Prostate gland (tissue), 2 donors: ENCODE data around the gene GNG2.

Source experiments
- POLR2A ChIP-seq: fragments of 450-650 bp; IDR thresholded peaks from one replicate; pipeline ENCODE4 v1.6.1; 2016; ENCODE audit warnings: antibody characterized with exemption, mild to moderate bottlenecking
- TF ChIP-seq, protein P1 (sequence below), 4 experiments: fragments of 200-600 bp in 2 of 4; fragments of 450-650 bp in 2 of 4; sonication (generic) in 2 of 4; IDR thresholded peaks; 1 replicate in 3 of 4; 2 replicates in 1 of 4; pipeline ENCODE4 v1.5.1; 2016 to 2019; ENCODE audit warnings: antibody characterized with exemption in 4 of 4, mild to moderate bottlenecking in 2 of 4, moderate library complexity in 2 of 4

DNA sequence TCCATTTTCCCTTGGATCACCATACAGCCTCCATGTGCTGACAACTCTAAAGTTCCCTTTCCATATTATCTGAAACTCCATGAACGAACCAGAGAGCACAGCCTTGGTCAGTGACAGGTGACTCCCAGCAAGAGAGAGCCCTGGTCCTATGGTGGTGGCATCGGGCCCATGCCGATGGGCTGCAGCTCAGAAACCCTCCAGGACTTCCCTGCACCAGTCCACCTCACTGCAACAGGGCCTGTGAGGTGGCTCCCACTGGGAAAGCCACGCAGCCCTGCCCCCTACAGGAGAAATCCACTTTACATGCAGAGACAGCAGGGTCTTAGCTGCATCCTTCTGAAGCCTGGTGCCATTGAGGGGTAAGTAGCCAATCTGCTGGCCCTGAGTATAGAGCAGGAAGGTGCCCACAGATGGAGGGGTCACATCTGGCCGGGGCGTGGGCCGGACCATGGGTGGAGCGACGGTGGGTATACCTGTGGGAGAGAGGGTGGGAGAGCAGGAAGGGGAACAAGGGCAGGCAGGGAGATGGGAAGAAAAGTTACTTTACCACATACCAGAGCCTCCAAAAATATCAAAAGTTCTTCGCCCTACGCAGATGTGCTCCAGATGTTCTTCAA lies 153.7 kb downstream of the GNG2 start:
- no peak for TF ChIP-seq POLR2A
- TF ChIP-seq, protein P1, sequence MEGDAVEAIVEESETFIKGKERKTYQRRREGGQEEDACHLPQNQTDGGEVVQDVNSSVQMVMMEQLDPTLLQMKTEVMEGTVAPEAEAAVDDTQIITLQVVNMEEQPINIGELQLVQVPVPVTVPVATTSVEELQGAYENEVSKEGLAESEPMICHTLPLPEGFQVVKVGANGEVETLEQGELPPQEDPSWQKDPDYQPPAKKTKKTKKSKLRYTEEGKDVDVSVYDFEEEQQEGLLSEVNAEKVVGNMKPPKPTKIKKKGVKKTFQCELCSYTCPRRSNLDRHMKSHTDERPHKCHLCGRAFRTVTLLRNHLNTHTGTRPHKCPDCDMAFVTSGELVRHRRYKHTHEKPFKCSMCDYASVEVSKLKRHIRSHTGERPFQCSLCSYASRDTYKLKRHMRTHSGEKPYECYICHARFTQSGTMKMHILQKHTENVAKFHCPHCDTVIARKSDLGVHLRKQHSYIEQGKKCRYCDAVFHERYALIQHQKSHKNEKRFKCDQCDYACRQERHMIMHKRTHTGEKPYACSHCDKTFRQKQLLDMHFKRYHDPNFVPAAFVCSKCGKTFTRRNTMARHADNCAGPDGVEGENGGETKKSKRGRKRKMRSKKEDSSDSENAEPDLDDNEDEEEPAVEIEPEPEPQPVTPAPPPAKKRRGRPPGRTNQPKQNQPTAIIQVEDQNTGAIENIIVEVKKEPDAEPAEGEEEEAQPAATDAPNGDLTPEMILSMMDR (IDR thresholded peaks at IDR 0.05), result no peak
